ENCODE measurements around the gene PXDN. TPM values are rescaled to one million over a fixed set of nuclear protein-coding genes. Genes with fewer than 3 reads are reported as not detected.
A peak's percentile ranks its signal among the peaks of the same experiment; 100 is the strongest.

The PXDN gene
- total and polyA plus RNA-seq, 2 of the 4 experiments (the other 2 are of a cell fraction) = 153 to 332 TPM

DNA sequence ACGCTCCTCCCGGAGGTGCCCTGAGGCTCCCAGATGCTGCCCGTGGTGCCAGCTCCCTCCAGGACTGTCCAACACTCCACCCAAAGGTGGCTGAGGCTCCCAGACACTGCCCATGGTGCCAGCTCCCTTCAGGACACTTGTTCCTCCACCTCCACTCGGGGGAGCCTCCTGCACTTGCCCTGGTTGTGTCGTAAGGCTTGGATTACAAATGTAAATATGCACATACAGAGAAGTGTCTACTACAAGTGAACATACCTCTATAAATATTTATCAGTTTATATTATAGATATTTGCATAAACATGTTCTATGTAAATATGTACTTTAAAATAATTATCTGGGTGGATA lies 143.3 kb downstream of the PXDN start:
- Histone ChIP-seq H2BK120ac (ENCODE audit: low read depth, low read length) (peak overlapping the region; percentile 95), H3K4ac (ENCODE audit: low read depth, low read length) (peak overlapping the region; percentile 87), H3K14ac (replicated peaks; ENCODE audit: low read depth, low read length) (peak overlapping the region; percentile 25), H3K9me3 (ENCODE audit: control insufficient read depth, insufficient read depth, low read length) (no peaks in the 10 kb centered on the region), H3K4me1 (ENCODE audit: control insufficient read depth, insufficient read depth, low read length) (peaks cover 33% of the 10 kb centered on the region), H3K9ac (ENCODE audit: low read depth, low read length) (no peak overlapping the region), H3K18ac (ENCODE audit: low read depth, low read length) (peak overlapping the region; percentile 7; the same call in 1 of the 2 replicates), H3K4me3 (ENCODE audit: insufficient read depth, low read depth, low read length) (no peak overlapping the region), H3K36me3 (ENCODE audit: control insufficient read depth, insufficient read depth, low read length) (no peaks in the 10 kb centered on the region), H3K27me3 (ENCODE audit: control insufficient read depth, insufficient read depth, low read length) (no peaks in the 10 kb centered on the region), H3K23ac (ENCODE audit: low read depth, low read length) (0 out of 2 replicates have a peak overlapping the region, but pooled peaks have one; percentile 68), H4K5ac (ENCODE audit: low read depth, low read length) (0 out of 2 replicates have a peak overlapping the region, but pooled peaks have one; percentile 22), H2AK9ac (replicated peaks; ENCODE audit: low read depth, low read length, poor library complexity) (no peak overlapping the region), H3K56ac (ENCODE audit: extremely low read depth, insufficient read depth, low read length) (no peak overlapping the region), H2AFZ (replicated peaks; ENCODE audit: low read length, poor library complexity) (no peak overlapping the region), H2BK20ac (ENCODE audit: low read depth, low read length) (peak overlapping the region; percentile 94), H3K9me1 (ENCODE audit: insufficient read depth, low read length) (peaks cover 36% of the 10 kb centered on the region), H3K79me1 (ENCODE audit: low read depth in 1 of 2, low read length in 2 of 2) (peaks cover 0 to 3% of the 10 kb centered on the region in 2 experiments; a peak in 1 of 4 replicates), H4K20me1 (ENCODE audit: insufficient read depth, low read length) (no peaks in the 10 kb centered on the region; the same call in 1 of the 2 replicates), H4K91ac (ENCODE audit: insufficient read depth, low read depth, low read length) (peak overlapping the region; percentile 66), H2BK15ac (ENCODE audit: low read depth, low read length) (peak overlapping the region; percentile 12; the same call in 1 of the 3 replicates), H3K27ac (ENCODE audit: insufficient read depth, low read length) (peak overlapping the region; percentile 47), H2BK5ac (ENCODE audit: low read depth, low read length, poor library complexity, severe bottlenecking) (peak overlapping the region; percentile 74), H3K4me2 (ENCODE audit: low read depth, low read length) (no peak overlapping the region), H2AK5ac (ENCODE audit: low read depth, low read length) (peak overlapping the region; percentile 84; the same call in 1 of the 2 replicates), H4K8ac (ENCODE audit: low read depth in 2 of 2, low read length in 2 of 2) (peak overlapping the region in 1 of 2 experiments; percentile 50; a peak in 1 of 4 replicates)
- BruUV-seq (replicated peaks) = no TSS peak
- CTCF ChIA-PET = interaction anchor here (1.0 to 1.4 kb wide), 2 partner anchors 9 to 150 kb away, joined by 3 to 5 read pairs; no protein-coding TSS in a partner anchor
- WGBS, 2 experiments (ENCODE audit: extremely low coverage in 2 of 2, insufficient read length in 1 of 2) = no CpG with 5 or more reads among the region's 5 CpGs
- intact Hi-C loops (cut with micrococcal nuclease) (no loop called here), dilution Hi-C loops (cut with HindIII; ENCODE audit: low sequenced_read_pairs, unreplicated experiment) (no loop called here), in situ Hi-C loops (cut with MboI; ENCODE audit: low sequenced_read_pairs) (no loop called here)
- TF ChIP-seq MAFK (IDR thresholded peaks at IDR 0.05; ENCODE audit: low read depth, low read length) = no peak
- no peak for TF ChIP-seq BHLHE40 (IDR thresholded peaks at IDR 0.05; ENCODE audit: low read depth, low read length)
- TF ChIP-seq, protein P1, sequence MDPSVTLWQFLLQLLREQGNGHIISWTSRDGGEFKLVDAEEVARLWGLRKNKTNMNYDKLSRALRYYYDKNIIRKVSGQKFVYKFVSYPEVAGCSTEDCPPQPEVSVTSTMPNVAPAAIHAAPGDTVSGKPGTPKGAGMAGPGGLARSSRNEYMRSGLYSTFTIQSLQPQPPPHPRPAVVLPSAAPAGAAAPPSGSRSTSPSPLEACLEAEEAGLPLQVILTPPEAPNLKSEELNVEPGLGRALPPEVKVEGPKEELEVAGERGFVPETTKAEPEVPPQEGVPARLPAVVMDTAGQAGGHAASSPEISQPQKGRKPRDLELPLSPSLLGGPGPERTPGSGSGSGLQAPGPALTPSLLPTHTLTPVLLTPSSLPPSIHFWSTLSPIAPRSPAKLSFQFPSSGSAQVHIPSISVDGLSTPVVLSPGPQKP (IDR thresholded peaks at IDR 0.05; ENCODE audit: borderline replicate concordance, low read depth, low read length) = no peak
- no peak for TF ChIP-seq SMC3 (IDR thresholded peaks at IDR 0.05; ENCODE audit: low read depth, low read length)
- no peak for TF ChIP-seq MAZ (IDR thresholded peaks at IDR 0.05; ENCODE audit: borderline replicate concordance, low read depth, low read length)
- no peak for TF ChIP-seq NFE2L2 (IDR thresholded peaks at IDR 0.05; ENCODE audit: low read depth, low read length)
- ATAC-seq (ENCODE audit: low read depth) = peak; percentile 10
- POLR2A ChIA-PET (ENCODE audit: unreplicated experiment) = interaction anchor here (0.6 kb wide), 1 partner anchor 8 kb away, joined by 5 read pairs; no protein-coding TSS in a partner anchor
- DNase-seq = no peak
